ENCODE results near the gene IFT27.

Gene IFT27

DNA sequence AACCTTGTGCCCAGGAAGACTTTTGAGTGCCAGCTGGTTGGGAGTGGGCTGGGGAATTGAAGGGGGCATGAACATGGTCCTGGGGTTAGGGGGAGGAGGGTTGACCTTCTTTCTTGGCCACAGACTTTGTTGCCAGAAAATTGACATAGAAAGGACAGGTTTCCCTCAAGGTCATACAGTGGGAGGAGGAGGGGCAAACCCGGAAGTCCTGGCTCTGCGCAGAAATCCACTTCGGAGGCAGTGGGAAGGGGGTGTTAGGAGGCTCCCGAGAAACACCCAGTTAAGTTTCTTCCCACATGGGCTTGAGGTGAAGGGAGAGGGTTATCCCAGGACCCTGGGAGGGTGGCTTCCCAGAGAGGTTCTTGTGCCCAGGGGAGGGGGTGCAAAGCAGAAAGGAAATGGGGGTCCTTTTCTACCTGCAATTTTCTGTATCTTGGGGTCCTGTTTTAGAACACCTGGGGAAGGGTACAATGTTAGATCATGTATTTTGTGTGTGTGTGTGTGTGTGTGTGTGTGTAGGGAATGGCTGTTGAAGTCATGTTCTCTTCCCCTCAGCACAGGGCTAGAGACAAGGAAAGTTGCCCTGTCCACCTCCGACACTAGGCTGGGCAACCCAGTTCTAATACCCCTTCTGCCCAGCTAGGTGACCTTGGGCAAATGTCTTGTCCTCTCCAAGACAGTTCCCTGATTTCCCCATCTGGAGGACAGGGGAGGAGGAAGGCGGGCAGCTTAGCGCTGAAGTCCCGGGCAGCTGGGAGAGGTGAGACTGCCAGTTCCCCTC, 39.8 kb upstream of the IFT27 start:
- no peak overlapping the region for H3K27ac ChIP-seq (ENCODE audit: low read depth, low read length)
- H3K27me3 ChIP-seq (ENCODE audit: control insufficient read depth in 5 of 5, insufficient read depth in 4 of 5, low read length in 5 of 5): peaks cover 47 to 72% (median 65%) of the 10 kb centered on the region in 5 donors

GRCh38 chr22:36814801-36815200, 38.9 kb upstream of the IFT27 start:
- no peak overlapping the region for H3K4me3 ChIP-seq (ENCODE audit: low read depth in 1 of 5, low read length in 5 of 5)
- no peak overlapping the region for H3K27ac ChIP-seq (ENCODE audit: low read depth, low read length)
- H3K9ac ChIP-seq (ENCODE audit: low read length in 5 of 5): no peak overlapping the region
- no peaks in the 10 kb centered on the region for H3K9me3 ChIP-seq (ENCODE audit: control insufficient read depth in 5 of 5, low read length in 5 of 5)
- H3K4me1 ChIP-seq (ENCODE audit: control insufficient read depth in 5 of 5, insufficient read depth in 5 of 5, low read length in 5 of 5): peaks cover 0 to 16% (median 12%) of the 10 kb centered on the region in 5 donors
- peaks cover 43 to 66% (median 62%) of the 10 kb centered on the region in 5 donors for H3K27me3 ChIP-seq (ENCODE audit: control insufficient read depth in 5 of 5, insufficient read depth in 4 of 5, low read length in 5 of 5)
- no peaks in the 10 kb centered on the region for H3K36me3 ChIP-seq (ENCODE audit: control insufficient read depth in 5 of 5, insufficient read depth in 5 of 5, low read length in 5 of 5)

More for the DNA sequence above, 39.8 kb upstream of the IFT27 start:
- Histone ChIP-seq H3K4me3 (ENCODE audit: low read depth in 1 of 5, low read length in 5 of 5) (no peak overlapping the region), H3K9me3 (ENCODE audit: control insufficient read depth in 5 of 5, low read length in 5 of 5) (no peaks in the 10 kb centered on the region), H3K4me1 (ENCODE audit: control insufficient read depth in 5 of 5, insufficient read depth in 5 of 5, low read length in 5 of 5) (peaks cover 0 to 16% (median 12%) of the 10 kb centered on the region in 5 donors), H3K36me3 (ENCODE audit: control insufficient read depth in 5 of 5, insufficient read depth in 5 of 5, low read length in 5 of 5) (no peaks in the 10 kb centered on the region), H3K9ac (ENCODE audit: low read length in 5 of 5) (no peak overlapping the region)

DNA sequence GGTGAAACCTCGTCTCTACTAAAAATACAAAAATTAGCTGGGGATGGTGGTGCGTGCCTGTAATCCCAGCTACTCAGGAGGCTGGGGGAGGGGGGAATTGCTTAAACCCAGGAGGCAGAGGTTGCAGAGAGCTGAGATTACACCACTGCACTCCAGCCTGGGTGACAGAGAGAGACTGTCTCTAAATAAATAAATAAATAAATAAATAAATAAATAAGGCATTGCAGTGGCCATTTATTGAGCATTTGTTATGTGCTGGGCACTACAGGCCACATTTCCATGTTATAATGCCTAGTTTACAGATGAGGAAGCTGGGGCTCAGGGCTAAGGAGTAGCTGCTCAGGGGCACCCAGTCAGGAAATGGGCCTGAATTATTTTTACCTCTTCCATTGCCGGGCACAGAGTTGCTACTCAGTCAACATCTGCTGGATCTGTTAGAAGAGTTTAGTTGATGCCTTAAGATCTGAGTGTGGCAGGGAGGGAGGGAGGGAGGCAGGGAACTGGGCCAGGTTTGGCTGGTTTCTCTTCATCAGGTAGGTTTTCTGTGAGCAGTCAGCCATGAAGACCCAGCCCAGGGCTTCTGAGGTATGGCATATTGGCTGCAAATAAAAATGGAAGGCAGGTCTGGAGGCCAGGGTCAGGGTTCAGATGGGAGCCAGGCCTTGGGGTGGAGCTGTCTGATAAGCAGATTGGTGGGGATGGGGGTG, 35.3 kb upstream of the IFT27 start:
- H3K4me1 ChIP-seq (ENCODE audit: control insufficient read depth in 5 of 5, insufficient read depth in 5 of 5, low read length in 5 of 5): peaks cover 0 to 4% (median under 1%) of the 10 kb centered on the region in 5 donors
- H3K9me3 ChIP-seq (ENCODE audit: control insufficient read depth in 5 of 5, low read length in 5 of 5): no peaks in the 10 kb centered on the region
- H3K36me3 ChIP-seq (ENCODE audit: control insufficient read depth in 5 of 5, insufficient read depth in 5 of 5, low read length in 5 of 5): no peaks in the 10 kb centered on the region
- H3K4me3 ChIP-seq (ENCODE audit: low read depth in 1 of 5, low read length in 5 of 5): no peak overlapping the region
- H3K27me3 ChIP-seq (ENCODE audit: control insufficient read depth in 5 of 5, insufficient read depth in 4 of 5, low read length in 5 of 5): peaks cover 22 to 38% (median 35%) of the 10 kb centered on the region in 5 donors
- no peak overlapping the region for H3K27ac ChIP-seq (ENCODE audit: low read depth, low read length)
- no peak overlapping the region for H3K9ac ChIP-seq (ENCODE audit: low read length in 5 of 5)

GRCh38 chr22:36809351-36809750, 33.4 kb upstream of the IFT27 start:
- Histone ChIP-seq H3K27me3 (ENCODE audit: control insufficient read depth in 5 of 5, insufficient read depth in 4 of 5, low read length in 5 of 5) (peaks cover 15 to 37% (median 29%) of the 10 kb centered on the region in 5 donors), H3K9me3 (ENCODE audit: control insufficient read depth in 5 of 5, low read length in 5 of 5) (no peaks in the 10 kb centered on the region), H3K9ac (ENCODE audit: low read length in 5 of 5) (no peak overlapping the region), H3K27ac (ENCODE audit: low read depth, low read length) (no peak overlapping the region), H3K4me3 (ENCODE audit: low read depth in 1 of 5, low read length in 5 of 5) (no peak overlapping the region), H3K4me1 (ENCODE audit: control insufficient read depth in 5 of 5, insufficient read depth in 5 of 5, low read length in 5 of 5) (no peaks in the 10 kb centered on the region), H3K36me3 (ENCODE audit: control insufficient read depth in 5 of 5, insufficient read depth in 5 of 5, low read length in 5 of 5) (no peaks in the 10 kb centered on the region)

DNA sequence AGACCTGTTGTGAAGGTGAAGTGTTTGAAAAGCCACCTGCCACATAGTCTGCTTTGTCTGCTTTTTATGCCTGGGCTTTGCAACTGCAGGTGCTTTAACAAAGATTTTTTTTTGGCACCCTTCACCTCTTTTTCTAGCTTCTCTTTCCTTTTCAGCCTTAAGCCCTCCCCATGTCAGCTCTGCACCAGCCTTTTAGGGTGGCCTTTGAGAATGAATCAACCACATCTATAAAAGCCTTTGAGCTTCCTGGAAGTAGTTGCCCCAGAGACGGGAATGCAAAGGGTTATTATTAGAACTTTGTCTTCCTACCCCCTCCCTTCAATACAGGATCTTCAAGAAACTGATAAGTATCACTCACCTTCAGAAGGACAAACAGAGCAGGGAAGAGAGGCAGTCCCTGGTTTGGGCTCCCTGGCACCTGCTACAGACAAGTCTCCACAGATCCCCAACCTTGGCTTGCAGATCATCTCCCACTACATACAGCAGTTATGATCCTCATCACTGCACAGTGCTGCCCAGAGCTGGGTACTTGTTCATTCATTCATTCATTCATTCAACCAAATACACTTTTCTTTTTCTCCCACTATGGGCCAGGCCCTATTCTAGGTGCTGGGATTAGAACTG, 32.9 kb upstream of the IFT27 start:
- Histone ChIP-seq H3K9ac (ENCODE audit: low read length in 5 of 5) (no peak overlapping the region), H3K27me3 (ENCODE audit: control insufficient read depth in 5 of 5, insufficient read depth in 4 of 5, low read length in 5 of 5) (peaks cover 14 to 35% (median 24%) of the 10 kb centered on the region in 5 donors), H3K27ac (ENCODE audit: low read depth, low read length) (no peak overlapping the region), H3K4me1 (ENCODE audit: control insufficient read depth in 5 of 5, insufficient read depth in 5 of 5, low read length in 5 of 5) (no peaks in the 10 kb centered on the region), H3K9me3 (ENCODE audit: control insufficient read depth in 5 of 5, low read length in 5 of 5) (no peaks in the 10 kb centered on the region), H3K4me3 (ENCODE audit: low read depth in 1 of 5, low read length in 5 of 5) (no peak overlapping the region), H3K36me3 (ENCODE audit: control insufficient read depth in 5 of 5, insufficient read depth in 5 of 5, low read length in 5 of 5) (no peaks in the 10 kb centered on the region)

- Histone ChIP-seq H3K9me3 (ENCODE audit: control insufficient read depth in 5 of 5, low read length in 5 of 5) (no peaks in the 10 kb centered on the region), H3K27ac (ENCODE audit: low read depth, low read length) (no peak overlapping the region), H3K36me3 (ENCODE audit: control insufficient read depth in 5 of 5, insufficient read depth in 5 of 5, low read length in 5 of 5) (no peaks in the 10 kb centered on the region), H3K27me3 (ENCODE audit: control insufficient read depth in 5 of 5, insufficient read depth in 4 of 5, low read length in 5 of 5) (peaks cover 9 to 30% (median 28%) of the 10 kb centered on the region in 5 donors), H3K9ac (ENCODE audit: low read length in 5 of 5) (no peak overlapping the region), H3K4me1 (ENCODE audit: control insufficient read depth in 5 of 5, insufficient read depth in 5 of 5, low read length in 5 of 5) (no peaks in the 10 kb centered on the region), H3K4me3 (ENCODE audit: low read depth in 1 of 5, low read length in 5 of 5) (no peak overlapping the region)
These were observed 31.7 kb upstream of the IFT27 start for GRCh38 chr22:36807627-36808026.

DNA sequence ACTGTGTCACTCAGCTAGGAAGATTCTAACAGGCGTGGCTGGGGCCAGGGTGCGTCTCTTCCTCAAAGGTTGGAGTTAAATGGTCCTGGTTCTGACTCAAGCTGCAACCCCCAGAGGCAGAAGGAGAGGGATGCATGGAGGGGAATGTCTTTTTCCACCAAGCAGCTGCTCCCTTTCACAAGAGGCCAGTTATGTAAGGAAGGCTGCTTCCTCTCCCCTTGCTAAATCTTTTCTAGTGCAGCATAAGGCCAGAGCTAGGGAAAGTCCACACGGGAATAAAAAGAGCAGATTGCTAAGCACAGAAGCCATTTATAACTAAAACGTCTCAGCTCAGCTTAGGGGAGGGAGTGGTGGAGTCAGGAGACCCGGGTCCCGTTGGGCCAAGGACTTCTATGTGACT, 30.9 kb upstream of the IFT27 start:
- no peaks in the 10 kb centered on the region for H3K36me3 ChIP-seq (ENCODE audit: control insufficient read depth in 5 of 5, insufficient read depth in 5 of 5, low read length in 5 of 5)
- no peaks in the 10 kb centered on the region for H3K9me3 ChIP-seq (ENCODE audit: control insufficient read depth in 5 of 5, low read length in 5 of 5)
- no peak overlapping the region for H3K4me3 ChIP-seq (ENCODE audit: low read depth in 1 of 5, low read length in 5 of 5)
- no peak overlapping the region for H3K27ac ChIP-seq (ENCODE audit: low read depth, low read length)
- no peaks in the 10 kb centered on the region for H3K4me1 ChIP-seq (ENCODE audit: control insufficient read depth in 5 of 5, insufficient read depth in 5 of 5, low read length in 5 of 5)
- H3K9ac ChIP-seq (ENCODE audit: low read length in 5 of 5): no peak overlapping the region
- H3K27me3 ChIP-seq (ENCODE audit: control insufficient read depth in 5 of 5, insufficient read depth in 4 of 5, low read length in 5 of 5): peaks cover 9 to 28% (median 25%) of the 10 kb centered on the region in 5 donors

DNA sequence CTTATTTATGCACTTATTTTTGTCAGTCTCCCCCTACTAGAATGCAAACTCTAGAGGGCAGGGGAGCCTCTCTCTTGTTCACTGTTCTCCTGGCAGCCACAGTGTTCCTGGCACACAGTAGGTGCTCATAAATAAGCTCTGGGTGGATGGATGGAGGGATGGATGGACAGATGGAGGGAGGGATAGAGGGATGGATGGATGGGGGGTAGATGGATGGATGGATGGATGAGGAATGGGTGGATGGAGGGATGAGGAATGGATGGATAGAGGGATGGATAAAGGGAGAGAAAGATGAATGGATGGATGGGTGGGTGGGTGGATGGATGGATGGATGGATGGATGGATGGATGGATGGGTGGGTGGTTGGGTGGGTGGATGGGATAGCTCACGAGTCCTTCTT, 27.4 kb upstream of the IFT27 start:
- H3K4me1 ChIP-seq (ENCODE audit: control insufficient read depth in 5 of 5, insufficient read depth in 5 of 5, low read length in 5 of 5): no peaks in the 10 kb centered on the region
- H3K36me3 ChIP-seq (ENCODE audit: control insufficient read depth in 5 of 5, insufficient read depth in 5 of 5, low read length in 5 of 5): no peaks in the 10 kb centered on the region
- H3K9ac ChIP-seq (ENCODE audit: low read length in 5 of 5): no peak overlapping the region
- H3K9me3 ChIP-seq (ENCODE audit: control insufficient read depth in 5 of 5, low read length in 5 of 5): no peaks in the 10 kb centered on the region
- H3K27me3 ChIP-seq (ENCODE audit: control insufficient read depth in 5 of 5, insufficient read depth in 4 of 5, low read length in 5 of 5): peaks cover 9 to 29% (median 26%) of the 10 kb centered on the region in 5 donors
- no peak overlapping the region for H3K4me3 ChIP-seq (ENCODE audit: low read depth in 1 of 5, low read length in 5 of 5)
- H3K27ac ChIP-seq (ENCODE audit: low read depth, low read length): no peak overlapping the region

GRCh38 chr22:36798674-36799066, 22.8 kb upstream of the IFT27 start:
- Histone ChIP-seq H3K4me1 (ENCODE audit: control insufficient read depth in 5 of 5, insufficient read depth in 5 of 5, low read length in 5 of 5) (no peaks in the 10 kb centered on the region), H3K27me3 (ENCODE audit: control insufficient read depth in 5 of 5, insufficient read depth in 4 of 5, low read length in 5 of 5) (peaks cover 7 to 19% (median 11%) of the 10 kb centered on the region in 5 donors), H3K36me3 (ENCODE audit: control insufficient read depth in 5 of 5, insufficient read depth in 5 of 5, low read length in 5 of 5) (no peaks in the 10 kb centered on the region), H3K9ac (ENCODE audit: low read length in 5 of 5) (no peak overlapping the region), H3K27ac (ENCODE audit: low read depth, low read length) (no peak overlapping the region), H3K9me3 (ENCODE audit: control insufficient read depth in 5 of 5, low read length in 5 of 5) (no peaks in the 10 kb centered on the region), H3K4me3 (ENCODE audit: low read depth in 1 of 5, low read length in 5 of 5) (no peak overlapping the region)
